GM12878 (cell line): ENCODE measurements around the gene HOXB2. TPM values are rescaled to one million over a fixed set of nuclear protein-coding genes. Genes with fewer than 3 reads are reported as not detected.

Experiments used
- ATAC-seq: fragments of 200-7000 bp; cut with Tn5 transposase; 3 replicates; pipeline ENCODE4 v1.9.1; 2020; ENCODE audit warnings: mild to moderate bottlenecking, moderate library complexity
- BruUV-seq: library from RNA; stranded (reverse); fragments of 400-500 nt; replicated peaks from 2 replicates; lab custom pipeline; 2021; lab: Mats Ljungman, UMichigan
- CTCF ChIA-PET: fragments of 300-600 bp; sonication (Branson Sonifier 250); formaldehyde crosslinking; extraction: SDS; loops from one replicate; lab custom pipeline; 2021; ENCODE audit warnings: inconsistent platforms; lab: Yijun Ruan, JAX
- POLR2A ChIA-PET: fragments of 350-600 bp; formaldehyde crosslinking; extraction: SDS; loops from one replicate; lab custom pipeline; 2021; ENCODE audit warnings: inconsistent platforms; lab: Charles Lee
- RAD21 ChIA-PET: fragments of 300-600 bp; sonication (Branson Sonifier 250); formaldehyde crosslinking; loops from one replicate; lab custom pipeline; 2023; ENCODE audit warnings: antibody characterized with exemption; ENCODE audit not compliant: unreplicated experiment; lab: Charles Lee
- SMC1A ChIA-PET: fragments of 300-600 bp; sonication (Branson Sonifier 250); formaldehyde crosslinking; loops from one replicate; lab custom pipeline; 2023; ENCODE audit not compliant: unreplicated experiment, uncharacterized antibody; lab: Charles Lee
- DNase-seq: peaks from one replicate; pipeline ENCODE4 v3.0.0-alpha.2; 2011; ENCODE audit warnings: low read depth, low spot score
- FAIRE-seq: peaks from 3 replicates; lab custom pipeline; 2011; peaks lifted over from hg19 to GRCh38; lab: Jason Lieb, UNC
- H2AFZ ChIP-seq: 2 replicates; pipeline ENCODE4 v1.6.0; 2011; ENCODE audit warnings: low read depth, low read length, control low read depth; ENCODE audit not compliant: control insufficient read depth
- H3K27ac ChIP-seq: 2 replicates; pipeline ENCODE4 v1.5.1; 2011; ENCODE audit warnings: control low read depth; ENCODE audit not compliant: control insufficient read depth, insufficient read depth
- H3K27me3 ChIP-seq, 2 experiments: replicated peaks in 1 of 2; 2 replicates each; pipeline versions ENCODE4 v1.6.0 to v1.6.1; 2011; ENCODE audit warnings: low read length in 1 of 2; ENCODE audit not compliant: control insufficient read depth in 2 of 2, insufficient read depth in 2 of 2
- H3K36me3 ChIP-seq, 2 experiments: 2 replicates each; pipeline ENCODE4 v1.5.1; 2011; ENCODE audit warnings: low read length in 1 of 2; ENCODE audit not compliant: control insufficient read depth in 2 of 2, insufficient read depth in 2 of 2
- H3K4me1 ChIP-seq: 2 replicates; pipeline ENCODE4 v1.6.1; 2011; ENCODE audit warnings: mild to moderate bottlenecking, low read length, moderate library complexity, mixed read lengths; ENCODE audit not compliant: control insufficient read depth, insufficient read depth
- H3K4me2 ChIP-seq: 2 replicates; pipeline ENCODE4 v1.6.0; 2011; ENCODE audit warnings: control low read depth; ENCODE audit not compliant: control insufficient read depth, insufficient read depth
- H3K4me3 ChIP-seq: fragments of 200-600 bp; sonication (generic); 2 replicates; pipeline ENCODE4 v1.5.1; 2016
- H3K79me2 ChIP-seq: 2 replicates; pipeline ENCODE4 v1.6.0; 2011; ENCODE audit warnings: low read length; ENCODE audit not compliant: control insufficient read depth, insufficient read depth
- H3K9ac ChIP-seq: 2 replicates; pipeline ENCODE4 v1.8.0; 2011; ENCODE audit warnings: low read length, control low read depth, mixed read lengths; ENCODE audit not compliant: control insufficient read depth, insufficient read depth
- H3K9me3 ChIP-seq: replicated peaks from 3 replicates; pipeline ENCODE4 v1.5.1; 2011; ENCODE audit warnings: mild to moderate bottlenecking, low read length; ENCODE audit not compliant: control insufficient read depth, insufficient read depth
- H4K20me1 ChIP-seq: 2 replicates; pipeline ENCODE4 v1.6.0; 2011; ENCODE audit not compliant: control insufficient read depth, insufficient read depth
- EGR1 ChIP-seq, 2 experiments: IDR thresholded peaks; 1 replicate in 1 of 2; 2 replicates in 1 of 2; pipeline ENCODE4 v1.6.1; 2011 to 2012; ENCODE audit warnings: low read depth in 2 of 2, low read length in 2 of 2, borderline replicate concordance in 1 of 2, mild to moderate bottlenecking in 1 of 2, moderate library complexity in 1 of 2
- ETV6 ChIP-seq, 2 experiments: fragments of 450-650 bp in 1 of 2; IDR thresholded peaks in 1 of 2; conservative IDR thresholded peaks in 1 of 2; 2 replicates each; pipeline ENCODE4 v1.6.1; 2014; ENCODE audit warnings: antibody characterized with exemption in 1 of 2, borderline replicate concordance in 1 of 2, low read depth in 1 of 2, mild to moderate bottlenecking in 1 of 2, moderate library complexity in 1 of 2
- HDAC2 ChIP-seq: fragments of 200-600 bp; sonication (generic); IDR thresholded peaks from 2 replicates; pipeline ENCODE4 v1.6.1; 2017
- HDGF ChIP-seq: fragments of 450-650 bp; IDR thresholded peaks from 2 replicates; pipeline ENCODE4 v1.6.1; 2016; ENCODE audit warnings: antibody characterized with exemption
- NBN ChIP-seq: fragments of 450-650 bp; IDR thresholded peaks from 2 replicates; pipeline ENCODE4 v1.6.1; 2016
- YBX1 ChIP-seq: fragments of 450-650 bp; IDR thresholded peaks from 2 replicates; pipeline ENCODE4 v1.6.1; 2016; ENCODE audit warnings: antibody characterized with exemption
- ZSCAN29 ChIP-seq: fragments of 450-650 bp; IDR thresholded peaks from 2 replicates; pipeline ENCODE4 v1.6.1; 2017; ENCODE audit warnings: mild to moderate bottlenecking, moderate library complexity
- ZZZ3 ChIP-seq: IDR thresholded peaks from 2 replicates; pipeline ENCODE4 v1.6.1; 2011; ENCODE audit warnings: low read depth; ENCODE audit not compliant: control insufficient read depth, insufficient read length
- WGBS: methylation state at CpG from one replicate; pipeline ENCODE4 v1.1.6; 2016; ENCODE audit warnings: low lambda C conversion rate; ENCODE audit not compliant: insufficient replicate concordance, insufficient coverage; ENCODE audit errors: missing lambda C conversion rate; 5-methylcytosine and 5-hydroxymethylcytosine counted together
- in situ Hi-C: fragments of 300-500 bp; cut with MboI; formaldehyde crosslinking; loops from 9 replicates; pipeline ENCODE4 v1.14.3; 2018; ENCODE audit warnings: mixed read lengths
- intact Hi-C: fragments of 100-400 bp; cut with micrococcal nuclease; formaldehyde crosslinking; loops from one replicate; pipeline ENCODE4 v1.14.2; 2022; ENCODE audit not compliant: unreplicated experiment
- polyA plus RNA-seq, 11 experiments: library from polyadenylated mRNA; depleted of rRNA in 4 of 11; unstranded in 6 of 11; stranded (reverse) in 5 of 11; fragments of >200 nt; fragmentation: Nextera tagmentation in 4 of 11; fragmentation: Illumina TruSeq in 1 of 11; extraction: Ambion mirVana in 4 of 11; extraction: Trizol in 1 of 11; gene quantifications; 1 replicate in 1 of 11; 2 replicates in 10 of 11; pipeline versions ENCODE4 v1.2.1 to v1.2.3, GENCODE V29; 2011 to 2016; ENCODE audit warnings: inconsistent platforms in 2 of 11, missing spikeins in 2 of 11, low read depth in 1 of 11
- total RNA-seq, 4 experiments: library from RNA; depleted of rRNA in 3 of 4; stranded (reverse); fragments of >200 nt in 3 of 4; fragmentation: Illumina TruSeq in 1 of 4; extraction: Trizol in 1 of 4; gene quantifications; 2 replicates each; pipeline versions ENCODE4 v1.2.1 to v1.2.3, GENCODE V29; 2013 to 2021
- TF ChIP-seq, protein P1 (sequence below): IDR thresholded peaks from 2 replicates; pipeline ENCODE4 v1.6.1; 2012; ENCODE audit warnings: low read depth, low read length, improper control_type of control experiment
- TF ChIP-seq, protein P2 (sequence below): fragments of 450-650 bp; IDR thresholded peaks from 2 replicates; pipeline ENCODE4 v1.6.1; 2017; ENCODE audit warnings: antibody characterized with exemption, mild to moderate bottlenecking, moderate library complexity
- TF ChIP-seq, protein P3 (sequence below): IDR thresholded peaks from 2 replicates; pipeline ENCODE4 v1.6.1; 2012; ENCODE audit warnings: low read depth, low read length, improper control_type of control experiment
- TF ChIP-seq, protein P4 (sequence below): IDR thresholded peaks from 2 replicates; pipeline ENCODE4 v1.6.1; 2012; ENCODE audit warnings: low read length, inconsistent platforms

The HOXB2 gene
- total and polyA plus RNA-seq, 10 of the 15 experiments (the other 5 are each of a cell fraction or from before 2014, with no cell fraction given) = 0.16 to 8.8 (median 2.3) TPM

DNA sequence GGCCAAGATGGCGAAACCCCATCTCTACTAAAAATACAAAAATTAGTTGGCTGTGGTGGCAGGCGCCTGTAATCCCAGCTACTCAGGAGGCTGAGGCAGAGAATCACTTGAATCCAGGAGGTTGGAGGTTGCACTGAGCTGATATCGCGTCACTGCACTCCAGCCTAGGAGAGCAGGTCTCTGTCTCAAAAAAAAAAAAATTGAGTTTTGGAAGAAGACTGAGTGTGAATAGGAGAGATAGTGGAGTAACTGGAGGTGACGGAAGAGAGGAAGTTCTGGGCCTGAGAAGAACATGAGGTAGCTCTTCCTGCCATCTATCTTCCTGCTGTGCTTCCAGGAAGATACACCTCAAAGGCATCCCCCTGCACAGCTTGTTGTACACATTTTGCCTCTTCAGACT lies 25.5 kb downstream of the HOXB2 start:
- intact Hi-C loops (no loop called here), in situ Hi-C loops (no loop called here)
- TF ChIP-seq, protein P1, sequence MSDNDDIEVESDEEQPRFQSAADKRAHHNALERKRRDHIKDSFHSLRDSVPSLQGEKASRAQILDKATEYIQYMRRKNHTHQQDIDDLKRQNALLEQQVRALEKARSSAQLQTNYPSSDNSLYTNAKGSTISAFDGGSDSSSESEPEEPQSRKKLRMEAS = no peak
- TF ChIP-seq, protein P2, sequence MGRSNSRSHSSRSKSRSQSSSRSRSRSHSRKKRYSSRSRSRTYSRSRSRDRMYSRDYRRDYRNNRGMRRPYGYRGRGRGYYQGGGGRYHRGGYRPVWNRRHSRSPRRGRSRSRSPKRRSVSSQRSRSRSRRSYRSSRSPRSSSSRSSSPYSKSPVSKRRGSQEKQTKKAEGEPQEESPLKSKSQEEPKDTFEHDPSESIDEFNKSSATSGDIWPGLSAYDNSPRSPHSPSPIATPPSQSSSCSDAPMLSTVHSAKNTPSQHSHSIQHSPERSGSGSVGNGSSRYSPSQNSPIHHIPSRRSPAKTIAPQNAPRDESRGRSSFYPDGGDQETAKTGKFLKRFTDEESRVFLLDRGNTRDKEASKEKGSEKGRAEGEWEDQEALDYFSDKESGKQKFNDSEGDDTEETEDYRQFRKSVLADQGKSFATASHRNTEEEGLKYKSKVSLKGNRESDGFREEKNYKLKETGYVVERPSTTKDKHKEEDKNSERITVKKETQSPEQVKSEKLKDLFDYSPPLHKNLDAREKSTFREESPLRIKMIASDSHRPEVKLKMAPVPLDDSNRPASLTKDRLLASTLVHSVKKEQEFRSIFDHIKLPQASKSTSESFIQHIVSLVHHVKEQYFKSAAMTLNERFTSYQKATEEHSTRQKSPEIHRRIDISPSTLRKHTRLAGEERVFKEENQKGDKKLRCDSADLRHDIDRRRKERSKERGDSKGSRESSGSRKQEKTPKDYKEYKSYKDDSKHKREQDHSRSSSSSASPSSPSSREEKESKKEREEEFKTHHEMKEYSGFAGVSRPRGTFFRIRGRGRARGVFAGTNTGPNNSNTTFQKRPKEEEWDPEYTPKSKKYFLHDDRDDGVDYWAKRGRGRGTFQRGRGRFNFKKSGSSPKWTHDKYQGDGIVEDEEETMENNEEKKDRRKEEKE = no peak
- TF ChIP-seq, protein P3, sequence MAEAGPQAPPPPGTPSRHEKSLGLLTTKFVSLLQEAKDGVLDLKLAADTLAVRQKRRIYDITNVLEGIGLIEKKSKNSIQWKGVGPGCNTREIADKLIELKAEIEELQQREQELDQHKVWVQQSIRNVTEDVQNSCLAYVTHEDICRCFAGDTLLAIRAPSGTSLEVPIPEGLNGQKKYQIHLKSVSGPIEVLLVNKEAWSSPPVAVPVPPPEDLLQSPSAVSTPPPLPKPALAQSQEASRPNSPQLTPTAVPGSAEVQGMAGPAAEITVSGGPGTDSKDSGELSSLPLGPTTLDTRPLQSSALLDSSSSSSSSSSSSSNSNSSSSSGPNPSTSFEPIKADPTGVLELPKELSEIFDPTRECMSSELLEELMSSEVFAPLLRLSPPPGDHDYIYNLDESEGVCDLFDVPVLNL = no peak
- TF ChIP-seq HDGF (no peak), EGR1 (IDR thresholded peaks at IDR 0.05; ENCODE audit: borderline replicate concordance in 1 of 2, low read depth in 2 of 2, low read length in 2 of 2) (no peak), ETV6 (conservative IDR thresholded peaks at IDR 0.05 in 1 of 2, IDR thresholded peaks at IDR 0.05 in 1 of 2; ENCODE audit: borderline replicate concordance in 1 of 2, low read depth in 1 of 2) (no peak), ZSCAN29 (no peak), NBN (no peak), ZZZ3 (no peak), YBX1 (no peak), HDAC2 (no peak)
- TF ChIP-seq, protein P4, sequence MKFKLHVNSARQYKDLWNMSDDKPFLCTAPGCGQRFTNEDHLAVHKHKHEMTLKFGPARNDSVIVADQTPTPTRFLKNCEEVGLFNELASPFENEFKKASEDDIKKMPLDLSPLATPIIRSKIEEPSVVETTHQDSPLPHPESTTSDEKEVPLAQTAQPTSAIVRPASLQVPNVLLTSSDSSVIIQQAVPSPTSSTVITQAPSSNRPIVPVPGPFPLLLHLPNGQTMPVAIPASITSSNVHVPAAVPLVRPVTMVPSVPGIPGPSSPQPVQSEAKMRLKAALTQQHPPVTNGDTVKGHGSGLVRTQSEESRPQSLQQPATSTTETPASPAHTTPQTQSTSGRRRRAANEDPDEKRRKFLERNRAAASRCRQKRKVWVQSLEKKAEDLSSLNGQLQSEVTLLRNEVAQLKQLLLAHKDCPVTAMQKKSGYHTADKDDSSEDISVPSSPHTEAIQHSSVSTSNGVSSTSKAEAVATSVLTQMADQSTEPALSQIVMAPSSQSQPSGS = no peak
- DNase-seq (no peak), FAIRE-seq (no peak), ATAC-seq (no peak)
- no peak overlapping the region for H3K9ac ChIP-seq
- BruUV-seq = no TSS peak
- CTCF ChIA-PET = interaction anchor here (1.2 kb wide), 1 partner anchor 105 kb away, joined by 4 read pairs; no protein-coding TSS in a partner anchor
- no peaks in the 10 kb centered on the region for H3K27me3 ChIP-seq
- H3K4me2 ChIP-seq = no peak overlapping the region
- H3K4me1 ChIP-seq = peaks cover 21% of the 10 kb centered on the region
- 87% methylated on average over 5 of the region's 5 CpGs for WGBS
- SMC1A ChIA-PET = interaction anchor here (0.7 to 1.3 kb wide), 2 partner anchors 27 to 222 kb away, joined by 3 to 4 read pairs; no protein-coding TSS in a partner anchor
- H3K27ac ChIP-seq = no peak overlapping the region
- H2AFZ ChIP-seq = no peak overlapping the region
- no peaks in the 10 kb centered on the region for H3K9me3 ChIP-seq
- no peaks in the 10 kb centered on the region for H4K20me1 ChIP-seq
- no peaks in the 10 kb centered on the region for H3K36me3 ChIP-seq
- H3K4me3 ChIP-seq = no peak overlapping the region
- POLR2A ChIA-PET = interaction anchor here (0.7 kb wide), 1 partner anchor 179 kb away, joined by 3 read pairs; no protein-coding TSS in a partner anchor
- RAD21 ChIA-PET = interaction anchor here (0.5 to 1.2 kb wide), 2 partner anchors 18 to 426 kb away, joined by 3 to 4 read pairs; no protein-coding TSS in a partner anchor
- no peaks in the 10 kb centered on the region for H3K79me2 ChIP-seq
